GM18508 (cell line): ENCODE measurements around the gene PTPRE.

ENCODE experiments used
- ATAC-seq: cut with Tn5 transposase; IDR thresholded peaks from one replicate; pipeline ENCODE4 v1.9.1; 2021; ENCODE audit warnings: moderate number of reproducible peaks; ENCODE audit not compliant: insufficient read depth, unreplicated experiment

PTPRE gene

DNA sequence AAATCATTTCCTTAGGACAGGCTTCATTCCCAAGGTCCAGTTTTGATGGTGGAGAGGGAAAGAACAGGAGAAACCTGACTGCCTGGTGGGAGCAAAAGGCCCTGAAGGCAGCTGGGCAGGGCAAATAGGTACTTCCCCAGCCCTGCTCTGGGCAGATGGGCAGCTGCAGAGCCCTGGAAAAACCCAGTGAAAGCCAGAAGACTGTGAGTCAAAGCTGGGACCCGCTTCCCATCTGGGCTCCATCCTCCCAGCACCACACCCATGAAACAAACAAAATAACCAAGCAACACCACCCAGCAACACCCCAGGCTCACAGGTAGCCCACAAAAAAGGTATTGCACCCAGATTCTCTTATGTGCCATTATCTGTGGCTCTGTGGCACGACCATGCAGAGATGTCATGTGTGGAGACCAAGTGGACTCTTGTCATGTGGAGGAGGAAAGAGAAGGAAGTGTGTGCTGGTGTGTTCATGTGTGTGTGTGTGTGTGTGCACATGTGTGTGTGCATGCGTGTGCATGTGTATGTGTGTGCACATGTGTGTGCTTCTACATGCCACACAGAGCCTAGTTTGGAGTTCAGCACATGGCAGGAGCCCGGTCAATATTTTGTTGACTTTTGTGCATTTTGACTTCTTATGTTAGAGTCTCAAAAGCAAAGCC is 24.0 kb upstream of the PTPRE start:
- ATAC-seq: no peak

- no peak for ATAC-seq
Measured at GRCh38 chr10:127883516-127883915, 23.4 kb upstream of the PTPRE start.

DNA sequence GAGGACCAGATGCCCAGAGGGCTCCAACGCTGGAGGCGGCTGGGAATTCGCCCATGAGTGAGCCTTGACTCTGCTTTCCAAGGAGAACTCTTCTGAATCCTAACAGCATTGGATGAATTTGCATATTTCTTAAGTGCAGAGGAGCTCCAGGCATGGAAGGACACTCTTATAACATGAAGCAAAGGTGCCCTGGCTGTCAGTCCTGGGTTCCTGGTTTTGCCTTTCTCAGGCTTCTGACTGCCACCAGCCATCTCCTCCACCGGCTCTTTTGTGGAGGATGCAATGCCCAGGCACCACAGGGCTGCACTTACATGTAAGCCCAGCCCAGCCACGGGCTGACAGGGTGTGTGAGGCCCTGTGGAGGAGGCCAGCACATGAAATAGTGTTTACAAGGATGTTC is 22.4 kb upstream of the PTPRE start:
- ATAC-seq: no peak

DNA sequence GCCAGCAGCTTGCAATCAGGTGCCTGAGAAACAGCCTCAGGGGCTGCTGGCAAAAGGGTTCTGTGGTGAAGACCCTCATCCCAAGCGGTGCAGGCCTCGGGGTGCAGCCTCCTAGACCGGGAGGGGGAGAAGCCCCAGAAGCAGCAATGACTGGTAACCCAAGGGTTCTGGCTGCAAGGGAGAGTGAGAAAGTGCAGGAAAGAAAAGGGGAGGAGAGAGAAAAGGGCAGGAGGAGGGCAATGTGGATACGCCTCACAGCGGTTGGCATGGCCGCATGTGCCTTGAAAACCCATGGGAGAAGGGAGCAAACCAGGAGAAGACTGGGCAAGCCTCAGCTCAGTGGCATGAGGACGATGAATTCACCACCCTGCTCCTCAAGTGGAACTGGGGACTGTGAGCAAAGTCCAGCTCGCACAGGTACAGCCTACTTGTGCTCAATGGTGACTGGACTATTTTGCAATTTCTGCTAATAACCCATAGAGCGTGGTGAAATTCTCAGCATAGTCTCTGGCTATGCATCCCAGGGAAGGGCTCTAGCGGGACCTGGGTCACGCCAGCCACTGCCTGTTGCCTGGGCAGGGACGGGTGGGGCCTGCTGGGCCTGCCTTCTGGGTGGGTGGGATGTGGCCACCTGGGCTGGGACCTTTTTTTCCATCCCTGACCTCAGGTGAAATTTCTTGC is 20.4 kb upstream of the PTPRE start:
- ATAC-seq: no peak

DNA sequence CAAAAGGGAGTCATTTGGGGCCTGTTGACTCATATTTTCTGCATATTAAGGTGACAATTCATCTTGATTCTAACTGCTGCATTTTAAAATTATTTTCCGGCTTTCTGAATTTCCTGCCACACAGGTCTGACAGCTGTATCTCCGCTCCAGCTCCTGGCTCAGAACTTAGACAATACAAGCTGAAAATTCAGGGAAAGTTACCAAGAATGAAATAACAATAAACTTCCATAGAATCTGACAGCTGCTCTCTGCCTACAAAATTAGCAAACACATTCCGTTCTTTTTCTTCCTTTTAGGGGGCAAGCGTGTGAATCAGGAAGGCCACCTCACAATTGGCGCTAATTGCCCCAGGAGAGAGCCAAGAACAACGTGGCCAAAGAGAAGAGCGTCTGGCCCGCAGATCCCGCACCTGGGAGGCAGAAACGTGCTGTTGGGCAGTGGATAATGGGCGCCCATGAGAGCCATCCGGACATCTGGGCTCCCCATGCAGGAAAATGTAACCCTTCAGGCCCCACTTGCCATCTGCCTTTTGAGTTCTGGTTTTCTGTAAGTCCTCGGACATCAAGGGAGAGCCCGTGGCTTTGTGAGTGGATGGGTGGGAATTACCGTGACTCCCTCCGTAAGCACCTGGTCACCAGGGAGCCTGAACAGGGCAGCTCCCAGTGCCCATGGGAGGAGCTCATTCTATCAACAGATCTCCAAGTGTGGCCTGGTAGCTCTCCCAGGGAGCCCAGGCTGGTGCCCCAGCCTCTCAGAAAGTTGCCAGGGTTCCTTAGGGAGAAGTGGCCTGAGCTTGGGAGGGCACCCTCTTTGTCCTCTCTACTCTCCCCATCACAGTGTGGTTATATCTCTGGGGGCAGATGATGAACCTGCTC is 19.1 kb upstream of the PTPRE start:
- ATAC-seq: no peak

GRCh38 chr10:127888521-127889312 is 18.2 kb upstream of the PTPRE start:
- ATAC-seq: no peak

DNA sequence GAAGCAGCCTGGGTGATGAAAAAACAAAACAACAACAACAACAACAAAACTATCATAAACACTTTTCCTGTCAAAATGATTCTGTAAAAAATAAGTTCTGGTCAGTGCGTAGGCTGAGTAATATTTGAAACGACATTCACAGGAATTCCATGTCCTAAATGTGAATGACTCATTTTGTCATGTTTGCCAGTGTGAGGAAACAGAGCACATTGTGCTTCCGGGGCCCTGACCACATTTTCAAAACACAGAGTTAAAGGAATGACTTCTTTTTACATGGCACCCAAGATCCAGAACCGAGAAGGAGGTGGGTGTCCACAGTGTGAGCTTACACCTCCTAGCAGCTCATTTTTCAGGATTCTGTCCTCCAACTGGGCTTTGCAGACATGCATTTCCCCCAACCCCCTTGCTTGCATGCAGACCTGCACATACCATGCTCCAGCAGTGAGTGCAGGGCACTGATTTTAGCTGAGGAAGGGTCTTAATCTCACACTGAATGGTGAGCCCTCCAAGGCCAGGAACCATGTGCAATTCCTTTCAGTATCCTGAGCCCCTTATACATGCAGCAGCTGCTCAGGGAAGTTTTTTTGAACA is 17.2 kb upstream of the PTPRE start:
- ATAC-seq: no peak

DNA sequence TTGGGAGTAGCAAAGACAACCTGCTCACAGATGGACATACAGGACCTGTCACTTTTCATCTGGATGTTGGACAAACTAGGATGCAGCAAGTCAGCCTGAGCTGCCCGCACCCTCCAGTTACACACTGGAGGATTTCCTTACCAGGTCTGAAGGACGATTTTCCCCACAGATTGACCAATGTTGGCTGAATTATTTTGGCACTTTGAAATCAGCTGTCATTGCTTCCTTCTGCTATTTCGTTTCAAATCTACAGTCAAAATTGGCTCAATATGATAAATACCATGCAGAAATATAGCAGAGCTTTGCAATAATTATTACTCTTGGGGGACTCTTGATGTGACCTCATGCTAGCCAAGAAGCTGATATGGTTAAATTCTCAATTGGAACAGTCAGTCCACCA is 16.7 kb upstream of the PTPRE start:
- no peak for ATAC-seq

DNA sequence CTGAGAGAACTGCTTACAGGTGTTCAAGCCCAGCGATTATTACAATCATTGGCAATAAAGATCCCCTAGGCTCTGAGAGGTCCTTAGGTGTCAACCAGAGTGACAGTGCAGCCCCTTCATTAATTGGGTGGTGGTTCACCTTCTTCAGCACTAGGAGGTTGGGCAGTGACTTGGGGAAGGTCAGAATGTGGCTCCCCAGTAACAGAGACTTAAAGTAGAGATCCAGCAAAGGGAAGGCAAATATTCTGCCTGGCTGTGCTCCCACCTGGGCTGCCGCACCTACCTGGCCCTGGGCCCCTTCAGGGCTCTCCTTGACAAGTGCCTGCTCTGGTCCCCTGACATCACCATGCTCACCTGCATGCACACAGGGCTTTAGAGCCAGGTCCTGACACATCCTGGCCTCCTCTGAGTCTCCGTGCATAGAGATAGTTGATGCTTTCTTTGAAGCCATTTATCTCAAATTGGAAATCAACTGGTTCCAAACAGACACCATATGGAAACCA is 16.0 kb upstream of the PTPRE start:
- no peak for ATAC-seq

DNA sequence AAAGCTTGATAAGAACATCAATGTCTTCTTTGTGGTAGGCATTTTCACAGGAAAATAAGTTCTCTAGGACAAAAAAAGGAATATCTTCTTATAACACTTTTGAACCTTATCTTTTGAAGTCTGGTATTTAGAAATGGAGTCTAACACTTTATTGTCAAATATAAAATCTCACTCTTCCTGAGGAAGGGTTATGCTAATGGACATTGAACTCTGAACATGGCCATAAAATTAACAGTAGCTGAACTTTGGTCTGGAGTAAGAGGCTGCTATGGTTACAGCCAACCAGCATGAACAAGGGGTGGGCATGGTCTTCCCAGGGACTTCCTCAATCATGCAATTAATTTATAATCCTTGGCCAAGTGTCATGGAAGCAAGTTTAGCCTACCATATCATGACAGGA is 14.2 kb upstream of the PTPRE start, which contains the start of gene CLRN3:
CLRN3 (minus strand) TSS at position 199 of the 400 bp plus-strand sequence; CDS start at position 42, 157 bp downstream.
- ATAC-seq: no peak

DNA sequence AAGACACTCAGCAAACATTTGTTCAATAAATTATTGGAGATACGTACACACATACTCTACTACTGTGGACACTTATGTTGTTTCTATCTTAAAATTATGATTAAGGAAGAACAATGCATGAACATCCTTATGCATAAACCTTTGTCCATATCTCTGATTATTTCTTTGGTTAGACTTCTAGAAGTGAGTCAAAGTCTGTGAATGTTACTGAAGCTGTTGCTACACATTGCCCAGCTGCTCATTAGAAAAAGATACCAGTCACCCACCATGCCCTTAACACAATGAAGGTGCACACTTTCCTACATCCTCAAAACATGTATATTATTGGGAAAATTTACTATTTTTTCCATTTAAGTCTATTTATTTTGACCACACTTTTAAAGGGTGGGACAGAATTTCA is 12.8 kb upstream of the PTPRE start:
- no peak for ATAC-seq

DNA sequence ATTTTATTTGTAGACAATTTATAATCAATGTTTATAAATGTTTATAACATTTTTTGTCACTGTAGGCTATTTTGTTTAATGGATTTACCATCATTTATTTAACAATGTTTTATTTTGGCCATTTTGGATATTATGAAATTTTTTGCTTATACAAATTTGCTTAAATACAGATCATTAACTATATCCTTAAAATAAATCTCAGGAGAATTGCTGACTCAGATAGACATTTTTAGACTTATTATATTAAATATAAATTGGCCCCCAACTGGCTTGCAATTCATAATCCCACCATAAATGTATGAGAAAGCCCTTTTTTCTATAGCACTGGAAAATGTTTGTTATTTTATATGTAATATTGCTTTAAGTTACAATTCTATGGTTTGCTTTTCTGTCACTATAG is 10.3 kb upstream of the PTPRE start:
- no peak for ATAC-seq

DNA sequence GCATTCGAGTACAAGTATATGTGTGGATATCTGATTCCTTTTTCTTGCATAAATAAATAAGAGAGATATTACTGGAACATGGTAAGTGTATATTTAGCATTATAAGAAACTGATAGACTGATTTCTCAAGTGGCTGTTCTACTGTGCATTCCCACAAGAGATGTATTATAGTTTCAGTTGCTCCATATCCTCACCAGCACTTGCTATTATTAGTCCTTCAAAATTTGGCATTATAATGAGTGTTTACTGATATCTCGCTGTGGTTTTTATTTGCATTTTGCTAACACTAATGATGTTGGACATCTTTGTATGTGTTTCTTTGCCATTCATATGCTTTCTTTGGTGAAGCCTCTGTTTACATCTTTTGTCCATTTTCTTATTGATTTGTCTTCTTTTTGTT is 9.7 kb upstream of the PTPRE start:
- ATAC-seq: no peak

DNA sequence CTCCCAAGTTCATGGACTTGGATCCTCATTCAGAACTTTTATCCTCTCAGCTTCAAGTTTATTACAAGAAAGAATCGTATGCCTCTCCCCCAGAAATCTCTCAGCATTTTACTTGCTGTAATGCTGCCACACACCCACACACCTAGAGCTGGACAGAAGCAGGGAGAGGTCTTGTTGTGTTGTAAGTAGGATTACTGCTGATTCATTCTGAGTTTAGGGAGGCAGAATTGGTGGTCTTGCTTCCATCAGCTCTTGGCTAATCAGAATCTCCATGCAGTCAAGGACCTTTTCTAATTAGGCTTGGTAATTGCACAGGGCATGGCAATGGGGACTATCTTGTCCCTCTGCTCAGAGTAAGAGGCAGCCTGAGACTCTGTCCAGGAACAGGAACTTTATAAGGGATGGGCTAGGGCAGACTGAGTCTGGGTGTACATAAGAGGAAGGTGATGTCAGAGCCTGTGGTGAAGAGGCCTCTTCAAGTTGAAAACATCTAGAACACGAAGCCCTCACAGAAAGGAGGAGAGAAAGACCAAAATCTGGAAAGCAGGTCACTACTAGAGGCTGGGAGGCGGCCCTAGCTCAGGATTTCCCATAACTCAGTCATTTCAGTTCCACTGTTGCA is 7.0 kb upstream of the PTPRE start:
- no peak for ATAC-seq

DNA sequence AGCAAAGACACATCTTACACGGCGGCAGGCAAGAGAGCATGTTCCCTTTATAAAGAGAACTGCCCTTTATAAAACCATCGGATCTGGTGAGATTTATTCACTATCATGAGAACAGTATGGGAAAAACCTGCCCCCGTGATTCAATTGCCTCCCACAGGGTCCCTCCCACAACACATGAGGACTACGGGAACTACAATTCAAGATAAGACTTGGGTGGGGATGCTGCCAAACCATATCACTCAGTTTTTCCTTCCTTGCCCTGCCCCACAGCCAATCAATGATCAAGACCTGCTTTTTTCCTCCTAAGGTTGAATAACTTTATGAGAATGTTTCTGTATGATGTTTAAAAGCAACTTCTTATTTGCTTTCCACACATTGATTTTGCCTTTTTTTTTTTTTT is 3.1 kb upstream of the PTPRE start:
- ATAC-seq: no peak

DNA sequence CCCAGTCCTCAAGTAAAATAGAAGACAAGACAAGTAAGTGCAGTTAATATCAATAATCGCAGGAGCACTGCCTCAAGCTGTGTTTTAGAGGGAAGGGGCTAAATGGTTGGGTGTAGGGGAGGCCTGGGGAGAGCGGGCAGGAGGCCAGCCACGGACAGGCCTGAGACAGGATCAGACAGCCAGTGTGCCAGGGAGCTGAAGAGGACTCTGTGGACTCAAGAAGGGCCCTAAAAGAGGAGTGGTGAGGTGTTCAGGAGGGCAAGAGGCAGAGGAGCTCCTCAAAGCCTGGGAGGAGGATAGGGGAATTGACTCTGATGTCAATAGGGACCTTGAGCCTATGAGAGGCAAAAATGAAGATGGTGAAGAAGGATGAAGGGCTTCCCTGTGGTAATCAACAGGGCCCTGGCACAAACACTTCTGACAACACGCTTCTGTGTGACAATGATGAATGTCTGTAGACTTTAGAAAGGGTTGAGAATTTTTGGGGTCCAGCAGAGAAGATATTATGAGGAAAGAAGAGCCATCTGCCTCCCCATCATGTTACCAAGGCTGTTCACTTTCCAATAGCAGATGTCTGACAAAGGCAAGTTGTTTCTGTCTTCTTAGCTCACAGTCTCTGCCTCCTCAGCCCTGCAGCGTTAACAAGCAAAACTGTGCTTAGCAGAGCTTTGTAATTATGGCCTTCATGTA is 2.4 kb upstream of the PTPRE start:
- no peak for ATAC-seq

- ATAC-seq: no peak
Measured at GRCh38 chr10:127905001-127905847, 1.7 kb upstream of the PTPRE start.

DNA sequence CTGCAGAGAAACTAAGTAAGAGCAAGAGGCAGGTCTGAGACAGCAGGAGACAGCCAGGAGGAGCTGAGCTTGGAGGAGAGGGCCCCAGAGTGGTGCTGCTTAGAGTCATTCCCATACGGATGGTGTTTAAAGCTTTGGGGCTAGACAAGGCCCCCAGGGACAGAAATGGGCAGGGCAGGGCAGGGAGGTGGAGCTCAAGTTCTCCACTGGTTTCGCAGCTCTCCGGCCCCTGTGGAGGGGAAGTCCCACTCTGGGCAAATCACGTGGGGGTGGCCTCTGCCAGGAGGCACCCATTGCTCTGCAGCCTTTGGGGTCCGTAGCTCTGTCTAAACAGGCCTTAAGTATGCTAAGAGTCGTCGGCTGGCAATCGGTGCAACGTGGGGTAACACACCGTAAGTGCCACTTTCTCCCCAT is 1.0 kb upstream of the PTPRE start:
- ATAC-seq: no peak
